Cardiac septum (tissue), 1 donor: ENCODE measurements around the gene ODAM. TPM values are rescaled to one million over a fixed set of nuclear protein-coding genes. Genes with fewer than 3 reads are reported as not detected.
"Not testable (repeated sequence)": the region's sequence is repeated elsewhere in the genome, so short reads cannot be mapped to it uniquely, and the experiment has no call there.

ENCODE experiments used
- DNase-seq: peaks from one replicate; pipeline ENCODE4 v3.0.0-alpha.2; 2020; ENCODE audit warnings: low spot score
- intact Hi-C: fragments of 100-400 bp; cut with DNase I; formaldehyde crosslinking; loops from one replicate; pipeline ENCODE4 v1.14.0; 2022
- long read RNA-seq: library from polyadenylated mRNA; unstranded; transcript quantifications from one replicate; pipeline ENCODE4 v2.0.0, GENCODE V29; 2021
- total RNA-seq: library from RNA; stranded (reverse); fragmentation: NEBNext Ultra II Directional; extraction: Animal tissue kit (Norgen Biotek cat#: 25700); gene quantifications from one replicate; pipeline ENCODE4 v1.2.1, GENCODE V29; 2021
- donor health status: DM: no; HTN: no; CAD: no.

Gene ODAM, protein sequence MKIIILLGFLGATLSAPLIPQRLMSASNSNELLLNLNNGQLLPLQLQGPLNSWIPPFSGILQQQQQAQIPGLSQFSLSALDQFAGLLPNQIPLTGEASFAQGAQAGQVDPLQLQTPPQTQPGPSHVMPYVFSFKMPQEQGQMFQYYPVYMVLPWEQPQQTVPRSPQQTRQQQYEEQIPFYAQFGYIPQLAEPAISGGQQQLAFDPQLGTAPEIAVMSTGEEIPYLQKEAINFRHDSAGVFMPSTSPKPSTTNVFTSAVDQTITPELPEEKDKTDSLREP
- not detected for total RNA-seq
- long read RNA-seq: 0 reads

- intact Hi-C loops: no loop called here
- DNase-seq: no peak
These were observed at the start of gene ODAM for GRCh38 chr4:70195425-70195824. Gene ODAM (plus strand): TSS chr4:70195725. CDS start chr4:70196544, 819 bp downstream.

DNA sequence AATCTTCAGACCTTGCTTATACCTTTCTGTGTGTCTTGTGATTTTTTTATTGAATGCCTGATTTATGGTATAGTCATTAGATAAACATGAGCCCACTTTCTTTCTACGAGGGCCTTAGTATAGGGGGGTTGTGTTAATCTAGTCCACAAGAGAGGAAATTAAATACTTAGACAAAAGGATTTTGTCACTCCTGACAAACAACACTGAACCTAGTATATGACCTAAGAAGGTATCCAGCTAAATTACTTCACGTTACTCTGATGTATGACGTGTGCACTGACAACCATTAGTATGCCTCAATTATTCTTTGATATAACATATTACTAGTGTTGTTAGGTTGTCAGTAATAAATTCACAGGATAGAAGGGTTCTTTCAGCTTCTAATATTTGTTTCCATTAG is 44.3 kb upstream of the ODAM start:
- DNase-seq: no peak
- intact Hi-C loops: no loop called here

DNA sequence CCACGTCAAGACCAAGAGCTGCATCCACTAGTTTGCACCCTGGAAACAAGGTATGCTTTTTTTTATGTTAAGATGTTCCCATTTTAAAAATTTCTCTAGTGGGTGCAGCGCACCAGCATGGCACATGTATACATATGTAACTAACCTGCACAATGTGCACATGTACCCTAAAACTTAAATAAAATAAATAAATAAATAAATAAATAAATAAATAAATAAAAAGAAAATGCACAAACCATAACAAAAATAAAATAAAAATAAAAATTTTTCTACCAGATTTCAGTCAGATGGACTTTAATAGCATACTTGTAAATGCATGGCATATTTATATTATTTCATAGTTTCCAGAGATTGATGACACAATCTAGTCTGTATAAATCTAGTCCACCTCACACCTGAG is 43.4 kb upstream of the ODAM start:
- no peak for DNase-seq
- intact Hi-C loops: no loop called here

DNA sequence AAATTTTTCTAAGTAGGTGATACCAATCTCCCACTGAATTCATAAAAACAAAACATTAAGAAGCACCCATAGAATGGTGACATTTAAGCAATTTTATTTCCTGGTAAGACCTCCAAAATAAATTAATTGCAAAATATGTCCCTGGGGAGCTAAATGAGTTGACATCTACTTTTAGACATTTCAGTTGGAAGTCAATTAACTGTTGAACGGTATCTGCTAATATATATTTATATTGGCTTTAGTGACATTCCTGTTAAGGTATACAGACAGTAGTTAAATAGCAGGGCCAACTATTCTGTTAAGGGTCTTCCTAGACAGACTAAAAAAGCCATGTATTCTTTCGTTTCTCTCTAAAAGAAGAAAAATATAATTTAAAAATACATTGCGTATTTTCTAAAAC is 41.6 kb upstream of the ODAM start, which contains the start of gene PRR27:
PRR27 (plus strand) TSS at position 301 of the 400 bp plus-strand sequence. CDS start 139 bp downstream, outside the sequence.
- DNase-seq: no peak

DNA sequence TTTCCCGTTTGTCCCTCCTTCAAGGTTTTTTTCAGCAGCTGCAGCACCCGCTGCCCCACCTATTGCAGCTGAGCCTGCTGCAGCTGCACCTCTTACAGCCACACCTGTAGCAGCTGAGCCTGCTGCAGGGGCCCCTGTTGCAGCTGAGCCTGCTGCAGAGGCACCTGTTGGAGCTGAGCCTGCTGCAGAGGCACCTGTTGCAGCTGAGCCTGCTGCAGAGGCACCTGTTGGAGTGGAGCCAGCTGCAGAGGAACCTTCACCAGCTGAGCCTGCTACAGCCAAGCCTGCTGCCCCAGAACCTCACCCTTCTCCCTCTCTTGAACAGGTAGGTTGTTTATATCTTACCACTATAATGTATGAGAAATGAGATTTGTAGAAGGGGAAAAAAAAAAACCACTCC is 36.9 kb upstream of the ODAM start:
- intact Hi-C loops: no loop called here
- no peak for DNase-seq

More for the DNA sequence above, 41.6 kb upstream of the ODAM start, which contains the start of gene PRR27:
- intact Hi-C loops: no loop called here

- no peak for DNase-seq
- intact Hi-C loops: no loop called here
These were observed 18.4 kb upstream of the ODAM start for GRCh38 chr4:70177090-70177489.

GRCh38 chr4:70178075-70178660 is 17.4 kb upstream of the ODAM start:
- DNase-seq: no peak
- intact Hi-C loops: no loop called here

GRCh38 chr4:70179811-70180210 is 15.7 kb upstream of the ODAM start:
- intact Hi-C loops: no loop called here
- DNase-seq: no peak

DNA sequence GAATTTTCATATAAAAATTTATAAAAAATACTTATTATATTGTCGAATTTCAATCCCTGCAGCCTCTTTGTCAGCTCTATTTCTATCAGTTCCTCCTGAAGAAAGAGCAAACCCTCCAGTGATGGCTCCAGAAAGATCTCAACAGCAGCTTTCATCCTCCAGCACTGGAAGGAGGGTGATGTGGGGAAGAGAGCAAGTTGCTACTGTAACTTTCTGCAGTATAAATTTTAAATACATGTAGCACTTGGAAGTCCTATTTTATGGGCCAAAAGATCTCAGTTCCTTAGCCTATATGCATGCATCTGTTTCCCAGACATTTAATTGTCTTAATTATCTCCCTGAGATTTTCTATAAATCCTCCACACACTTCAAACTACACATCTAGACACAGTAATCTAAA is 13.7 kb upstream of the ODAM start:
- no peak for DNase-seq
- intact Hi-C loops: no loop called here

- intact Hi-C loops: no loop called here
These were observed 12.9 kb upstream of the ODAM start for GRCh38 chr4:70182517-70183167.

DNA sequence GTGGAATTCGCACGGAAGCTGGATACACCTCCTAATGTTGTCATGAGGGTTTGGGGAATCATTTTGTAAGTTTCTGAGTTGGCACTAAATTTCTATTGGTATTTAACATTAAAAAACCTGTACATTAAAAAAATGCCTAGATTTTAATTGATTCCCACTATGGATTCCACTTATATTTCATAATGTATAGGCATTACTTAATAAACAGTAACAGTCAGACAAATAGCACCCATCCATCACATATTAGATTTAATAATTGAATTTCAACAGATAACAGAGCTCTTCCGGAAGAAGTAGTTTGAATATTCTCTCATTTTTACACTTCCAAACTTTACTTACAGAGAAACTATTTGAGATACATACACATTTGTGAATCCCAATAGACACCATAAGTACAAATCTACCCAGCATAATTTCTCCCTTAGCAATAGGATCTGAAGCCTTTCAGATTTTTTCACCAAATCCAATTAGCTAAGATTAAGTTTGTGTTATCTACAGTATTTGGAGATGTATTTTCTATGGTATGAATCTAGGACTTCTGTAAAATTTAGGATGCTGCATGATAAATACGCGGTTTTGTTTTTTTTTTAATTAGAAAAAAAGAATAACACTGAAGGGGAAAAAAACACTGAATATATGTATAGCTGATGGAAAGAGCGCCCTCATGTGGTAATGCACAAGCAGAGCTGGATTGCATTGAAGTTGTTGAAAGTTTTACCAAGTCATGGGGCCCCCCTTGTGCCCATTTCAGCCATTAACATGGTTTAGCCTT is 12.2 kb upstream of the ODAM start:
- no peak for DNase-seq
- intact Hi-C loops: no loop called here

More at GRCh38 chr4:70182517-70183167, 12.9 kb upstream of the ODAM start:
- no peak for DNase-seq

GRCh38 chr4:70183940-70184246 is 11.6 kb upstream of the ODAM start:
- intact Hi-C loops: no loop called here
- no peak for DNase-seq

GRCh38 chr4:70187216-70187615 is 8.3 kb upstream of the ODAM start:
- DNase-seq: no peak
- intact Hi-C loops: no loop called here

GRCh38 chr4:70190579-70190978 is 4.9 kb upstream of the ODAM start:
- no peak for DNase-seq
- intact Hi-C loops: no loop called here

GRCh38 chr4:70191647-70192046 is 3.9 kb upstream of the ODAM start:
- intact Hi-C loops: no loop called here
- no peak for DNase-seq

GRCh38 chr4:70192895-70193294 is 2.6 kb upstream of the ODAM start:
- DNase-seq: no peak
- intact Hi-C loops: no loop called here

GRCh38 chr4:70196857-70197256 is 1.3 kb downstream of the ODAM start:
- intact Hi-C loops: no loop called here

GRCh38 chr4:70197842-70198241 is 2.3 kb downstream of the ODAM start:
- no peak for DNase-seq
- intact Hi-C loops: no loop called here

More at GRCh38 chr4:70196857-70197256, 1.3 kb downstream of the ODAM start:
- DNase-seq: no peak

GRCh38 chr4:70203601-70204000 is 8.1 kb downstream of the ODAM start:
- intact Hi-C loops: no loop called here
- no peak for DNase-seq

DNA sequence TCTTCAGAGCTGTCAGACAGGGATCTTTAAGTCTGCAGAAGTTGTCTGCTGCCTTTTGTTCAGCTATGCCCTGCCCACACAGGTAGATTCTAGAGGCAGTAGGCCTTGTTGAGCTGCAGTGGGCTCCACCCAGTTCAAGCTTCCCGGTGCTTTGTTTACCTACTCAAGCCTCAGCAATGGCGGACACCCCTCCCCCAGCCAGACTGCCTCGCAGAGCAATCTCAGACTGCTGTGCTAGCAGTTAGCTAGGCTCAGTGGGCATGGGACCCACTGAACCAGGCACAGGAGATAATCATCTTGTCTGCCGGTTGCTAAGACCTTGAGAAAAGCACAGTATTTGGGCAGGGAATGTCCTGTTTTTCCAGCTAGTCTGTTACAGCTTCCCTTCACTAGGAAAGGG is 17.2 kb downstream of the ODAM start:
- not testable (repeated sequence) for DNase-seq

More for the DNA sequence above, 17.2 kb downstream of the ODAM start:
- intact Hi-C loops: not testable (repeated sequence)
